ENCODE results near the gene KANSL1. TPM values are rescaled to one million over a fixed set of nuclear protein-coding genes. Genes with fewer than 3 reads are reported as not detected.
A peak's percentile ranks its signal among the peaks of the same experiment; 100 is the strongest.

Gene KANSL1
- total RNA-seq, 2 donors from 2014 or later: 26.6 to 29.2 TPM

- no peaks in the 10 kb centered on the region for H3K9me3 ChIP-seq
- H3K27ac ChIP-seq: no peak overlapping the region
- no peak overlapping the region for H3K4me3 ChIP-seq
- no peaks in the 10 kb centered on the region for H3K27me3 ChIP-seq
- no peak for DNase-seq (ENCODE audit: low spot score)
- peaks cover 0 to 12% of the 10 kb centered on the region in 2 donors for H3K4me1 ChIP-seq
- peaks cover 17% of the 10 kb centered on the region for H3K36me3 ChIP-seq
- TF ChIP-seq CTCF (IDR thresholded peaks at IDR 0.05): peak in 1 of 2 donors; percentile 41
Observed at GRCh38 chr17:46061435-46061834, 131.8 kb downstream of the KANSL1 start.

- H3K27ac ChIP-seq: no peak overlapping the region
- H3K4me1 ChIP-seq: peaks cover 0 to 12% of the 10 kb centered on the region in 2 donors
- H3K27me3 ChIP-seq: no peaks in the 10 kb centered on the region
- TF ChIP-seq CTCF (IDR thresholded peaks at IDR 0.05): no peak
- H3K36me3 ChIP-seq: peaks cover 7% of the 10 kb centered on the region
- H3K4me3 ChIP-seq: no peak overlapping the region
- DNase-seq (ENCODE audit: low spot score): no peak
- no peaks in the 10 kb centered on the region for H3K9me3 ChIP-seq
Observed at GRCh38 chr17:46060461-46060860, 132.8 kb downstream of the KANSL1 start.

GRCh38 chr17:46059486-46059885 lies 133.7 kb downstream of the KANSL1 start:
- Histone ChIP-seq H3K36me3 (no peaks in the 10 kb centered on the region), H3K27ac (no peak overlapping the region), H3K4me1 (peaks cover 0 to 12% of the 10 kb centered on the region in 2 donors), H3K27me3 (no peaks in the 10 kb centered on the region), H3K4me3 (no peak overlapping the region), H3K9me3 (no peaks in the 10 kb centered on the region)
- DNase-seq (ENCODE audit: low spot score): no peak
- TF ChIP-seq CTCF (IDR thresholded peaks at IDR 0.05): no peak

GRCh38 chr17:46057366-46057765 lies 135.9 kb downstream of the KANSL1 start:
- no peak for TF ChIP-seq CTCF (IDR thresholded peaks at IDR 0.05)
- Histone ChIP-seq H3K9me3 (no peaks in the 10 kb centered on the region), H3K36me3 (no peaks in the 10 kb centered on the region), H3K27me3 (no peaks in the 10 kb centered on the region), H3K4me1 (peaks cover 0 to 6% of the 10 kb centered on the region in 2 donors), H3K27ac (no peak overlapping the region), H3K4me3 (no peak overlapping the region)
- no peak for DNase-seq (ENCODE audit: low spot score)

- no peaks in the 10 kb centered on the region for H3K36me3 ChIP-seq
- no peak for DNase-seq (ENCODE audit: low spot score)
- no peaks in the 10 kb centered on the region for H3K27me3 ChIP-seq
- no peak overlapping the region for H3K27ac ChIP-seq
- no peaks in the 10 kb centered on the region for H3K9me3 ChIP-seq
- H3K4me1 ChIP-seq: peaks cover 0 to 6% of the 10 kb centered on the region in 2 donors
- H3K4me3 ChIP-seq: no peak overlapping the region
- no peak for TF ChIP-seq CTCF (IDR thresholded peaks at IDR 0.05)
Observed at GRCh38 chr17:46056800-46057304, 136.4 kb downstream of the KANSL1 start.

- no peak for DNase-seq (ENCODE audit: low spot score)
- no peak overlapping the region for H3K4me3 ChIP-seq
- H3K36me3 ChIP-seq: peaks cover 24% of the 10 kb centered on the region
- H3K27me3 ChIP-seq: no peaks in the 10 kb centered on the region
- H3K27ac ChIP-seq: no peak overlapping the region
- peaks cover 0 to 2% of the 10 kb centered on the region in 2 donors for H3K4me1 ChIP-seq
- TF ChIP-seq CTCF (IDR thresholded peaks at IDR 0.05): no peak
- no peaks in the 10 kb centered on the region for H3K9me3 ChIP-seq
Observed at GRCh38 chr17:46053911-46054534, 139.2 kb downstream of the KANSL1 start.

Measured in right atrium auricular region (tissue), 2 donors.